Measurements from ENCODE around the gene CYP2C18.
"Not testable (repeated sequence)": the region's sequence is repeated elsewhere in the genome, so short reads cannot be mapped to it uniquely, and the experiment has no call there.

CYP2C18 gene

GRCh38 chr10:94683214-94684054 lies at the start of gene CYP2C18:
CYP2C18 (plus strand) TSS chr10:94683729; CDS start chr10:94683820, 91 bp downstream.
- DNase-seq = no peak

- not testable (repeated sequence) for DNase-seq
These were observed 45.4 kb upstream of the CYP2C18 start for GRCh38 chr10:94638097-94638496.

- no peak for DNase-seq
These were observed 43.6 kb upstream of the CYP2C18 start for GRCh38 chr10:94639902-94640301.

GRCh38 chr10:94640562-94640961 lies 43.0 kb upstream of the CYP2C18 start:
- DNase-seq = no peak

- no peak for DNase-seq
These were observed 42.0 kb upstream of the CYP2C18 start for GRCh38 chr10:94641480-94641879.

- DNase-seq = no peak
These were observed 39.2 kb upstream of the CYP2C18 start for GRCh38 chr10:94644352-94644751.

- DNase-seq = no peak
These were observed 38.2 kb upstream of the CYP2C18 start for GRCh38 chr10:94645285-94645684.

- DNase-seq = not testable (repeated sequence)
These were observed 28.3 kb upstream of the CYP2C18 start for GRCh38 chr10:94655201-94655600.

- DNase-seq = not testable (repeated sequence)
These were observed 20.5 kb upstream of the CYP2C18 start for GRCh38 chr10:94663061-94663460.

GRCh38 chr10:94666391-94667102 lies 17.0 kb upstream of the CYP2C18 start:
- no peak for DNase-seq

- no peak for DNase-seq
These were observed 9.8 kb upstream of the CYP2C18 start for GRCh38 chr10:94673614-94674321.

GRCh38 chr10:94676496-94676895 lies 7.0 kb upstream of the CYP2C18 start:
- DNase-seq = no peak

GRCh38 chr10:94677691-94678090 lies 5.8 kb upstream of the CYP2C18 start:
- DNase-seq = no peak

GRCh38 chr10:94678475-94678874 lies 5.1 kb upstream of the CYP2C18 start:
- no peak for DNase-seq

- DNase-seq = no peak
These were observed 3.0 kb upstream of the CYP2C18 start for GRCh38 chr10:94680544-94680943.

- peak; percentile 1 for DNase-seq
These were observed 893 bp upstream of the CYP2C18 start for GRCh38 chr10:94682636-94683035.

- DNase-seq = no peak
These were observed 4.2 kb downstream of the CYP2C18 start for GRCh38 chr10:94687625-94688248.

- no peak for DNase-seq
These were observed 22.6 kb downstream of the CYP2C18 start for GRCh38 chr10:94706089-94706488.

- DNase-seq = no peak
These were observed 27.0 kb downstream of the CYP2C18 start for GRCh38 chr10:94710578-94710977.

- no peak for DNase-seq
These were observed 42.3 kb downstream of the CYP2C18 start for GRCh38 chr10:94725871-94726270.

GRCh38 chr10:94735197-94735596 lies 51.7 kb downstream of the CYP2C18 start:
- no peak for DNase-seq

GRCh38 chr10:94738588-94738987 lies 55.1 kb downstream of the CYP2C18 start:
- DNase-seq = no peak

GRCh38 chr10:94747137-94747536 lies 63.6 kb downstream of the CYP2C18 start:
- DNase-seq = no peak

Data from eye (tissue), 1 donor.